ENCODE data around the gene MCM6. TPM values are rescaled to one million over a fixed set of nuclear protein-coding genes. Genes with fewer than 3 reads are reported as not detected.
"Not testable (repeated sequence)": the region's sequence is repeated elsewhere in the genome, so short reads cannot be mapped to it uniquely, and the experiment has no call there.

MCM6 gene
- total RNA-seq, 5 donors from 2014 or later (not counting 1 experiment from before 2014, with no cell fraction given): 20.8 to 29.2 (median 26.1) TPM

GRCh38 chr2:135799738-135800137 is 76.5 kb downstream of the MCM6 start:
- POLR2A ChIA-PET: no interaction called here
- H3K36me3 Mint-ChIP-seq: no peaks in the 10 kb centered on the region

GRCh38 chr2:135798762-135799161 is 77.5 kb downstream of the MCM6 start:
- H3K9me3 ChIP-seq: no peaks in the 10 kb centered on the region
- ChIA-PET POLR2A (no interaction called here), CTCF (interaction anchor here (0.7 to 2.2 kb wide), 4 partner anchors 53 to 810 kb away, joined by 3 to 9 read pairs (median 4); no protein-coding TSS in a partner anchor)
- H3K36me3 ChIP-seq (ENCODE audit: control insufficient read depth in 2 of 2, extremely low read depth in 1 of 2, insufficient read depth in 1 of 2, low read length in 1 of 2): no peaks in the 10 kb centered on the region
- H3K36me3 Mint-ChIP-seq: no peaks in the 10 kb centered on the region
- H3K27ac ChIP-seq (ENCODE audit: low read length): no peak overlapping the region
- H3K27ac Mint-ChIP-seq: no peak overlapping the region
- peaks cover 0 to 8% of the 10 kb centered on the region in 2 experiments for H3K4me1 ChIP-seq (ENCODE audit: control insufficient read depth in 1 of 2, extremely low read depth in 1 of 2, insufficient read depth in 2 of 2, low read length in 2 of 2)
- peaks cover 0 to 5% of the 10 kb centered on the region in 2 experiments for H3K27me3 ChIP-seq (replicated peaks in 1 of 2; ENCODE audit: control insufficient read depth in 2 of 2, extremely low read depth in 1 of 2, insufficient read depth in 2 of 2, low read length in 1 of 2)
- peaks cover 9 to 23% (median 10%) of the 10 kb centered on the region in 3 donors for H3K4me1 Mint-ChIP-seq
- H3K4me3 Mint-ChIP-seq: no peak overlapping the region
- H3K4me3 ChIP-seq (ENCODE audit: control insufficient read depth in 1 of 2, extremely low read depth in 1 of 2, low read length in 1 of 2): no peak overlapping the region
- ATAC-seq (replicated peaks in 1 of 4) (no peak), DNase-seq (no peak)
- peaks cover 4 to 10% (median 9%) of the 10 kb centered on the region in 3 donors for H3K9me3 Mint-ChIP-seq
- WGBS (ENCODE audit: insufficient coverage): 89% methylated on average over 1 of the region's 4 CpGs
- H3K27me3 Mint-ChIP-seq: no peaks in the 10 kb centered on the region

More at GRCh38 chr2:135799738-135800137, 76.5 kb downstream of the MCM6 start:
- H3K27ac Mint-ChIP-seq: no peak overlapping the region
- H3K4me1 Mint-ChIP-seq: peaks cover 6 to 18% (median 7%) of the 10 kb centered on the region in 3 donors
- DNase-seq: no peak
- Histone ChIP-seq H3K4me1 (ENCODE audit: control insufficient read depth in 1 of 2, extremely low read depth in 1 of 2, insufficient read depth in 2 of 2, low read length in 2 of 2) (peaks cover 0 to 8% of the 10 kb centered on the region in 2 experiments), H3K9me3 (no peaks in the 10 kb centered on the region), H3K27me3 (replicated peaks in 1 of 2; ENCODE audit: control insufficient read depth in 2 of 2, extremely low read depth in 1 of 2, insufficient read depth in 2 of 2, low read length in 1 of 2) (peaks cover 0 to 5% of the 10 kb centered on the region in 2 experiments), H3K4me3 (ENCODE audit: control insufficient read depth in 1 of 2, extremely low read depth in 1 of 2, low read length in 1 of 2) (no peak overlapping the region), H3K36me3 (ENCODE audit: control insufficient read depth in 2 of 2, extremely low read depth in 1 of 2, insufficient read depth in 1 of 2, low read length in 1 of 2) (no peaks in the 10 kb centered on the region), H3K27ac (ENCODE audit: low read length) (no peak overlapping the region)
- WGBS (ENCODE audit: insufficient coverage): 100% methylated on average over 1 of the region's 2 CpGs
- CTCF ChIA-PET: interaction anchor here in 1 of 2 donors (0.6 kb wide), 3 partner anchors 213 to 796 kb away, joined by 3 read pairs; no protein-coding TSS in a partner anchor
- H3K9me3 Mint-ChIP-seq: peaks cover 4 to 10% (median 9%) of the 10 kb centered on the region in 3 donors
- H3K4me3 Mint-ChIP-seq: no peak overlapping the region
- ATAC-seq (replicated peaks in 1 of 4): no peak
- H3K27me3 Mint-ChIP-seq: no peaks in the 10 kb centered on the region

GRCh38 chr2:135798275-135798705 is 78.0 kb downstream of the MCM6 start:
- CTCF ChIA-PET: interaction anchor here (0.7 to 2.2 kb wide), 11 partner anchors 8 to 810 kb away, joined by 3 to 10 read pairs (median 4); no protein-coding TSS in a partner anchor
- peaks cover 0 to 8% of the 10 kb centered on the region in 2 experiments for H3K4me1 ChIP-seq (ENCODE audit: control insufficient read depth in 1 of 2, extremely low read depth in 1 of 2, insufficient read depth in 2 of 2, low read length in 2 of 2)
- H3K36me3 ChIP-seq (ENCODE audit: control insufficient read depth in 2 of 2, extremely low read depth in 1 of 2, insufficient read depth in 1 of 2, low read length in 1 of 2): no peaks in the 10 kb centered on the region
- 44% methylated on average over 2 of the region's 5 CpGs for WGBS (ENCODE audit: insufficient coverage)
- DNase-seq (no peak), ATAC-seq (replicated peaks in 1 of 4) (no peak)
- H3K9me3 ChIP-seq: no peaks in the 10 kb centered on the region
- H3K36me3 Mint-ChIP-seq: no peaks in the 10 kb centered on the region
- no peak overlapping the region for H3K4me3 Mint-ChIP-seq
- H3K27ac Mint-ChIP-seq: no peak overlapping the region
- peaks cover 4 to 10% (median 9%) of the 10 kb centered on the region in 3 donors for H3K9me3 Mint-ChIP-seq
- no peak overlapping the region for H3K4me3 ChIP-seq (ENCODE audit: control insufficient read depth in 1 of 2, extremely low read depth in 1 of 2, low read length in 1 of 2)
- no peak overlapping the region for H3K27ac ChIP-seq (ENCODE audit: low read length)
- peaks cover 0 to 5% of the 10 kb centered on the region in 2 experiments for H3K27me3 ChIP-seq (replicated peaks in 1 of 2; ENCODE audit: control insufficient read depth in 2 of 2, extremely low read depth in 1 of 2, insufficient read depth in 2 of 2, low read length in 1 of 2)
- no peaks in the 10 kb centered on the region for H3K27me3 Mint-ChIP-seq
- POLR2A ChIA-PET: no interaction called here
- peaks cover 9 to 23% (median 10%) of the 10 kb centered on the region in 3 donors for H3K4me1 Mint-ChIP-seq

GRCh38 chr2:135797497-135798274 is 78.6 kb downstream of the MCM6 start:
- Mint-ChIP-seq H3K36me3 (no peaks in the 10 kb centered on the region), H3K4me3 (no peak overlapping the region), H3K27ac (no peak overlapping the region), H3K27me3 (no peaks in the 10 kb centered on the region), H3K4me1 (peaks cover 9 to 23% (median 14%) of the 10 kb centered on the region in 3 donors), H3K9me3 (peaks cover 4 to 10% (median 9%) of the 10 kb centered on the region in 3 donors)
- ChIA-PET CTCF (interaction anchor here (0.7 to 2.2 kb wide), 17 partner anchors 8 to 809 kb away, joined by 3 to 10 read pairs (median 4); partner anchors contain the start of genes R3HDM1 (in 1 of the 2) and ZRANB3 (in 1 of the 2)), POLR2A (interaction anchor here in 1 of 2 donors (0.6 kb wide), 2 partner anchors 57 to 108 kb away, joined by 3 read pairs; no protein-coding TSS in a partner anchor)
- ATAC-seq (replicated peaks in 1 of 4) (peak; percentile 77 to 89 (median 86)), DNase-seq (peak; percentile 56 to 87 (median 71))
- peaks cover 0 to 10% of the 10 kb centered on the region in 2 experiments for H3K4me1 ChIP-seq (ENCODE audit: control insufficient read depth in 1 of 2, extremely low read depth in 1 of 2, insufficient read depth in 2 of 2, low read length in 2 of 2)
- no peaks in the 10 kb centered on the region for H3K9me3 ChIP-seq
- H3K27ac ChIP-seq (ENCODE audit: low read length): no peak overlapping the region
- H3K36me3 ChIP-seq (ENCODE audit: control insufficient read depth in 2 of 2, extremely low read depth in 1 of 2, insufficient read depth in 1 of 2, low read length in 1 of 2): no peaks in the 10 kb centered on the region
- no peak overlapping the region for H3K4me3 ChIP-seq (ENCODE audit: control insufficient read depth in 1 of 2, extremely low read depth in 1 of 2, low read length in 1 of 2)
- H3K27me3 ChIP-seq (replicated peaks in 1 of 2; ENCODE audit: control insufficient read depth in 2 of 2, extremely low read depth in 1 of 2, insufficient read depth in 2 of 2, low read length in 1 of 2): peaks cover 0 to 5% of the 10 kb centered on the region in 2 experiments
- 68% methylated on average over 5 of the region's 22 CpGs for WGBS (ENCODE audit: insufficient coverage)

- no peak for DNase-seq
- Histone ChIP-seq H3K36me3 (ENCODE audit: control insufficient read depth in 2 of 2, extremely low read depth in 1 of 2, insufficient read depth in 1 of 2, low read length in 1 of 2) (no peaks in the 10 kb centered on the region), H3K9me3 (no peaks in the 10 kb centered on the region), H3K27me3 (replicated peaks in 1 of 2; ENCODE audit: control insufficient read depth in 2 of 2, extremely low read depth in 1 of 2, insufficient read depth in 2 of 2, low read length in 1 of 2) (peaks cover 0 to 8% of the 10 kb centered on the region in 2 experiments), H3K4me1 (ENCODE audit: control insufficient read depth in 1 of 2, extremely low read depth in 1 of 2, insufficient read depth in 2 of 2, low read length in 2 of 2) (peaks cover 0 to 17% of the 10 kb centered on the region in 2 experiments), H3K27ac (ENCODE audit: low read length) (no peak overlapping the region), H3K4me3 (ENCODE audit: control insufficient read depth in 1 of 2, extremely low read depth in 1 of 2, low read length in 1 of 2) (no peak overlapping the region)
- ATAC-seq (replicated peaks in 1 of 4): no peak
- no peak overlapping the region for H3K4me3 Mint-ChIP-seq
- POLR2A ChIA-PET: no interaction called here
- no peaks in the 10 kb centered on the region for H3K36me3 Mint-ChIP-seq
- CTCF ChIA-PET: interaction anchor here (0.6 to 2.2 kb wide), 14 partner anchors 10 to 807 kb away, joined by 3 to 10 read pairs (median 4); partner anchors contain the start of genes R3HDM1 (in 1 of the 2) and ZRANB3 (in 1 of the 2)
- WGBS (ENCODE audit: insufficient coverage): 100% methylated on average over 2 of the region's 8 CpGs
- peaks cover 11 to 29% (median 22%) of the 10 kb centered on the region in 3 donors for H3K4me1 Mint-ChIP-seq
- H3K27me3 Mint-ChIP-seq: no peaks in the 10 kb centered on the region
- H3K9me3 Mint-ChIP-seq: peaks cover 4 to 9% (median 7%) of the 10 kb centered on the region in 3 donors
- H3K27ac Mint-ChIP-seq: no peak overlapping the region
These were observed 79.6 kb downstream of the MCM6 start for GRCh38 chr2:135796606-135797005.

DNA sequence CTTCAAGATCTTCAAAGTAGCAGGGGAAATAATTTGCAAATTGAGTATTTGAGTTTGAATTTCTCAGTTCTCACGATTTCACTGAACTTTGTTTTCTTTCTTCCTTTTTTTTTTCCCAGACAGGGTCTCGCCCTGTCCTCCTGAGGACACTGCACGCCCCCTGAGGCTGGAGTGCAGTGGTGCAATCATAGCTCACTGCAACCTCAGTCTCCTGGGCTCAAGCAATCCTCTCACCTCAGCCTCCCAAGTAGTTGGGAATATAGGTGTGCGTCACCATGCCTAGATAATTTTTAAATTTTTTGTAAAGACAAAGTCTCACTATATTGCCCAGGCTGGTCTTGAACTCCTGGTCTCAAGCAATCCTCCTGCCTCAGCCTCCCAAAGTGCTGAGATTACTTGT is 80.6 kb downstream of the MCM6 start:
- not testable (repeated sequence) for H3K27ac ChIP-seq (ENCODE audit: low read length); DNase-seq; H3K9me3 Mint-ChIP-seq; H3K27me3 ChIP-seq (replicated peaks in 1 of 2; ENCODE audit: control insufficient read depth in 2 of 2, extremely low read depth in 1 of 2, insufficient read depth in 2 of 2, low read length in 1 of 2); H3K27me3 Mint-ChIP-seq; ATAC-seq (replicated peaks in 1 of 4); H3K4me3 Mint-ChIP-seq; H3K36me3 ChIP-seq (ENCODE audit: control insufficient read depth in 2 of 2, extremely low read depth in 1 of 2, insufficient read depth in 1 of 2, low read length in 1 of 2); H3K4me3 ChIP-seq (ENCODE audit: control insufficient read depth in 1 of 2, extremely low read depth in 1 of 2, low read length in 1 of 2); H3K9me3 ChIP-seq; H3K27ac Mint-ChIP-seq; H3K36me3 Mint-ChIP-seq
- peaks cover 11 to 33% (median 22%) of the 10 kb centered on the region in 3 donors for H3K4me1 Mint-ChIP-seq
- ChIA-PET CTCF (interaction anchor here in 1 of 2 donors (0.7 kb wide), 2 partner anchors 38 to 642 kb away, joined by 3 to 5 read pairs; no protein-coding TSS in a partner anchor), POLR2A (interaction anchor here in 1 of 2 donors (0.6 to 0.7 kb wide), 2 partner anchors 15 to 51 kb away, joined by 4 read pairs; no protein-coding TSS in a partner anchor)
- peaks cover 0 to 17% of the 10 kb centered on the region in 2 experiments for H3K4me1 ChIP-seq (ENCODE audit: control insufficient read depth in 1 of 2, extremely low read depth in 1 of 2, insufficient read depth in 2 of 2, low read length in 2 of 2)
- no CpG with 5 or more reads among the region's 4 CpGs for WGBS (ENCODE audit: insufficient coverage)
